ENCODE results near the gene FOXE3. TPM values are rescaled to one million over a fixed set of nuclear protein-coding genes. Genes with fewer than 3 reads are reported as not detected.

FOXE3 gene
- total and polyA plus RNA-seq, 2 of the 8 experiments (the other 6 are each of a cell fraction or from before 2014, with no cell fraction given) = 0.18 TPM; not detected in 1

DNA sequence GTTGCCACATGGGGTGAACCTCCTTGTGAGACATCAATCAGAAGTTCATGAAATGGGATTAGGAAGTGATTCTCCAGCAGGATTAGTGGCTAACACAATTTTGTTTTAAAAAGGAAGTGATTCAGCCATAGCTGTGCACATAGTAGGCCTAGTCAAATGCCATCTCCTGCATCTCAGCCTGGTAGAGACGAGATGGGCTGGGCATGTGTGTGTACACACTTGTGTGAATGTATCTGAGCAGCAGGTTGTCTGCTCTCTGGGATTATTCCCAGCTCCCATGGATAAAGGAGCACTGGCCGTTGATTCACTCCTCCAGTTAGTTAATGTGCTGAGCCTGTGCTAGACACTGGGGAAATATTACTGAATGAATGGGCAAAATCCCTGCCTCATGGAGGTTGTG is 2.0 kb downstream of the FOXE3 start:
- no peaks in the 10 kb centered on the region for H3K79me2 ChIP-seq (ENCODE audit: control insufficient read depth in 1 of 2, insufficient read depth in 2 of 2, low read length in 2 of 2)
- no peak overlapping the region for H2AK5ac ChIP-seq (ENCODE audit: low read depth, low read length)
- H2BK20ac ChIP-seq (ENCODE audit: low read length) = no peak overlapping the region
- peaks cover 7% of the 10 kb centered on the region; the same call in 1 of the 2 replicates for H3K23me2 ChIP-seq (ENCODE audit: low read depth, low read length)
- H2AFZ ChIP-seq (ENCODE audit: low read length) = no peak overlapping the region
- ChIA-PET CTCF (ENCODE audit: partially characterized antibody) (interaction anchor here (0.5 to 11.5 kb wide), 6 partner anchors 8 to 682 kb away, joined by 3 to 140 read pairs (median 8); partner anchors contain the start of gene FOXD2), POLR2A (ENCODE audit: partially characterized antibody) (interaction anchor here (1.2 kb wide), 1 partner anchor 14 kb away, joined by 4 read pairs; no protein-coding TSS in a partner anchor)
- no peak overlapping the region for H3K4ac ChIP-seq (replicated peaks; ENCODE audit: insufficient read length, low read depth, low read length)
- H3K9me3 ChIP-seq (ENCODE audit: insufficient read depth in 2 of 2, low read depth in 1 of 2, low read length in 1 of 2) = no peaks in the 10 kb centered on the region
- H2BK15ac ChIP-seq (ENCODE audit: low read length) = no peak overlapping the region
- no peak for DNase-seq (ENCODE audit: low read depth in 1 of 2, low spot score in 2 of 2)
- H3K9ac ChIP-seq (replicated peaks in 1 of 4; ENCODE audit: extremely low read depth in 1 of 4, low read depth in 3 of 4, low read length in 3 of 4) = no peak overlapping the region; a peak in 1 of 7 replicates
- H2BK12ac ChIP-seq (ENCODE audit: low read depth, low read length) = no peak overlapping the region
- no peak overlapping the region for H3K18ac ChIP-seq (ENCODE audit: extremely low read depth, low read length)
- peaks cover 0 to 8% (median 0%) of the 10 kb centered on the region in 4 experiments; a peak in 1 of 8 replicates for H3K36me3 ChIP-seq (ENCODE audit: control insufficient read depth in 2 of 4, insufficient read depth in 4 of 4, low read length in 3 of 4)
- H3K14ac ChIP-seq (ENCODE audit: insufficient read length) = no peak overlapping the region
- TF ChIP-seq SP4 (IDR thresholded peaks at IDR 0.05; ENCODE audit: low read length) = no peak
- no peak for TF ChIP-seq KDM1A (IDR thresholded peaks at IDR 0.05; ENCODE audit: borderline replicate concordance, low read length)
- no peak for TF ChIP-seq HDAC6 (IDR thresholded peaks at IDR 0.05; ENCODE audit: low read depth, low read length)
- TF ChIP-seq POLR2AphosphoS5 (IDR thresholded peaks at IDR 0.05; ENCODE audit: low read depth, low read length) = no peak
- TF ChIP-seq KDM4A (IDR thresholded peaks at IDR 0.05; ENCODE audit: low read depth, low read length, severe bottlenecking) = no peak
- no peak for TF ChIP-seq TAF7 (optimal IDR thresholded peaks at IDR 0.05; ENCODE audit: borderline replicate concordance, low read depth, low read length)
- TF ChIP-seq GABPA (IDR thresholded peaks at IDR 0.05; ENCODE audit: borderline replicate concordance, insufficient read depth, low read length) = no peak
- TF ChIP-seq PHF8 (conservative IDR thresholded peaks at IDR 0.05; ENCODE audit: low read depth, low read length) = no peak
- TF ChIP-seq CHD1 (IDR thresholded peaks at IDR 0.05; ENCODE audit: low read depth, low read length) = no peak
- TF ChIP-seq JUND (IDR thresholded peaks at IDR 0.05; ENCODE audit: low read length) = no peak
- TF ChIP-seq SIX5 (IDR thresholded peaks at IDR 0.05; ENCODE audit: low read depth, low read length) = no peak
- no peak overlapping the region for H4K5ac ChIP-seq (ENCODE audit: insufficient read length, low read depth, low read length)
- no peak overlapping the region for H3K27ac ChIP-seq (ENCODE audit: low read depth, low read length)
- H2BK5ac ChIP-seq (ENCODE audit: low read depth, low read length) = no peak overlapping the region
- FAIRE-seq = no peak
- no peak overlapping the region for H3K4me3 ChIP-seq (ENCODE audit: extremely low read depth in 1 of 4, insufficient read depth in 2 of 4, low read depth in 3 of 4, low read length in 4 of 4)
- H4K91ac ChIP-seq (replicated peaks; ENCODE audit: insufficient read length, low read length) = no peak overlapping the region
- H3K27me3 ChIP-seq (replicated peaks in 1 of 4; ENCODE audit: control insufficient read depth in 3 of 4, extremely low read depth in 1 of 4, insufficient read depth in 3 of 4, low read length in 3 of 4) = peaks cover 43 to 82% (median 72%) of the 10 kb centered on the region in 4 experiments
- no peaks in the 10 kb centered on the region for H3K79me1 ChIP-seq (ENCODE audit: low read depth, low read length)
- H3K4me1 ChIP-seq (replicated peaks in 1 of 4; ENCODE audit: control insufficient read depth in 3 of 4, insufficient read depth in 4 of 4, low read length in 3 of 4) = no peaks in the 10 kb centered on the region; a peak in 1 of 7 replicates
- no peak overlapping the region for H3K23ac ChIP-seq (ENCODE audit: insufficient read length)
- H2BK120ac ChIP-seq (replicated peaks; ENCODE audit: low read depth, low read length) = no peak overlapping the region
- H3K4me2 ChIP-seq (ENCODE audit: insufficient read depth in 1 of 2, low read depth in 2 of 2, low read length in 2 of 2) = no peak overlapping the region
- H4K8ac ChIP-seq (ENCODE audit: extremely low read depth, insufficient read depth, low read length) = no peak overlapping the region
- H4K20me1 ChIP-seq (replicated peaks in 1 of 2; ENCODE audit: control insufficient read depth in 1 of 2, insufficient read depth in 2 of 2, low read length in 2 of 2) = peaks cover 4% of the 10 kb centered on the region in 2 experiments
- H3K56ac ChIP-seq (replicated peaks; ENCODE audit: insufficient read length, low read depth, low read length) = no peak overlapping the region
- 79% methylated on average over 2 of the region's 2 CpGs; no CpG with 5 or more reads in 1 of the 2 experiments for WGBS, 2 experiments (ENCODE audit: extremely low coverage in 1 of 2, insufficient coverage in 1 of 2, insufficient read length in 1 of 2, insufficient replicate concordance in 2 of 2, low coverage in 1 of 2, low lambda C conversion rate in 2 of 2, missing lambda C conversion rate in 1 of 2)

Data from H1 (cell line).